ENCODE results near the gene JRKL. TPM values are rescaled to one million over a fixed set of nuclear protein-coding genes. Genes with fewer than 3 reads are reported as not detected.
"Not testable (repeated sequence)": the region's sequence is repeated elsewhere in the genome, so short reads cannot be mapped to it uniquely, and the experiment has no call there.

Gene JRKL
- total RNA-seq, 2 donors from 2014 or later = 8.0 to 10.9 TPM

GRCh38 chr11:96413408-96413807 is 23.6 kb downstream of the JRKL start:
- no peaks in the 10 kb centered on the region for H3K4me1 ChIP-seq
- DNase-seq = no peak
- no peaks in the 10 kb centered on the region for H3K27me3 ChIP-seq
- no peak overlapping the region for H3K27ac ChIP-seq
- H3K9me3 ChIP-seq = no peaks in the 10 kb centered on the region
- no peaks in the 10 kb centered on the region for H3K36me3 ChIP-seq
- TF ChIP-seq CTCF (IDR thresholded peaks at IDR 0.05) = no peak
- intact Hi-C loops (cut with DNase I) = no loop called here
- H3K9ac ChIP-seq (ENCODE audit: low read depth in 2 of 2, low read length in 2 of 2) = no peak overlapping the region
- H3K4me3 ChIP-seq = no peak overlapping the region

GRCh38 chr11:96424693-96425092 is 34.9 kb downstream of the JRKL start:
- H3K27ac ChIP-seq = no peak overlapping the region
- no peaks in the 10 kb centered on the region for H3K36me3 ChIP-seq
- H3K9me3 ChIP-seq = no peaks in the 10 kb centered on the region
- no peak for DNase-seq
- H3K4me3 ChIP-seq = no peak overlapping the region
- TF ChIP-seq CTCF (IDR thresholded peaks at IDR 0.05) = no peak
- H3K4me1 ChIP-seq = no peaks in the 10 kb centered on the region
- intact Hi-C loops (cut with DNase I) = no loop called here
- no peaks in the 10 kb centered on the region for H3K27me3 ChIP-seq
- no peak overlapping the region for H3K9ac ChIP-seq (ENCODE audit: low read depth in 2 of 2, low read length in 2 of 2)

- Histone ChIP-seq H3K9ac (ENCODE audit: low read depth in 2 of 2, low read length in 2 of 2) (no peak overlapping the region), H3K4me1 (no peaks in the 10 kb centered on the region), H3K9me3 (no peaks in the 10 kb centered on the region), H3K27me3 (no peaks in the 10 kb centered on the region), H3K27ac (no peak overlapping the region), H3K36me3 (no peaks in the 10 kb centered on the region), H3K4me3 (no peak overlapping the region)
- TF ChIP-seq CTCF (IDR thresholded peaks at IDR 0.05) = no peak
- DNase-seq = no peak
- intact Hi-C loops (cut with DNase I) = no loop called here
These were observed 40.9 kb downstream of the JRKL start for GRCh38 chr11:96430668-96431067.

- DNase-seq; H3K36me3 ChIP-seq; H3K9me3 ChIP-seq; intact Hi-C loops (cut with DNase I); H3K27ac ChIP-seq; H3K4me1 ChIP-seq; H3K4me3 ChIP-seq; H3K27me3 ChIP-seq; H3K9ac ChIP-seq (ENCODE audit: low read depth in 2 of 2, low read length in 2 of 2): not testable (repeated sequence)
These were observed 42.8 kb downstream of the JRKL start for GRCh38 chr11:96432654-96433053.

Small RNA genes within 50 kb of the gene (microRNA-seq; reads per million reads assigned to microRNA genes)
- gene MIR1260B = not detected

Other genes starting within 250 kb of the JRKL start
- 10 to 100 TPM; 10.4 to 11.0 TPM for gene MAML2, start 46.8 kb upstream of the JRKL start, total RNA-seq
- gene CCDC82, start 101 bp upstream of the JRKL start, total RNA-seq = 10 to 100 TPM; 11.6 to 20.4 TPM

All from colonic mucosa (tissue), 4 donors.